GM18499 (cell line): Measurements from ENCODE around the gene CTSD.

Source experiments
- ATAC-seq: cut with Tn5 transposase; IDR thresholded peaks from one replicate; pipeline ENCODE4 v1.9.1; 2021; ENCODE audit warnings: moderate number of reproducible peaks; ENCODE audit not compliant: insufficient read depth, unreplicated experiment

CTSD gene

DNA sequence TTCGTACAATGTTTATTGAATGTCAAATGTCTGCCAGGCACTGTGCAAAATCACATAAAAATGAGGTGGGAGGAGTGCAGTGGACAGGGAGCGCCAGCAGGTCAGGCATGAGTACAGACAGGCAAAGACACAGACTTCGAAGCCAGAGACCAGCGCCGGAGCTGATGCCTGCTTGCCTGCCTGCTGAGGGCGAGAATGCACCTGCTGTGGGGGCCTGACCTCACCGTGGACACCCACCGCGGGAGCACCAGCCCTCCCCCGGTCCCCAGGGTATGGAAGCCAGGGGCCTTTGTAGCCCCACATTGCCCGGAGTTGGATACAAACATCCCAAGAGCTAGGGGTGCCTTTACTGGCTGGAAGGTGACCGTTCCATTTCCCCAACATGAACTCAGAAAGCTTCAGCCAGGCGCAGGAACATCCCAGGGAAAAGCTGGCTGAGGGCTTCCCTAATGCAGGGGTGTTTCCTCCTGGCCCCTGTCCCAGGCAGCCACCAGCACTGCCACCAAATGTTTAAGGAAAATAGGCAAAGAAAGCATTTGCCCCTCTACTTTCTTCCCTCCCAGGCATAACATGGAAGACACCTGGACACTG lies 31.2 kb downstream of the CTSD start:
- ATAC-seq, result no peak

DNA sequence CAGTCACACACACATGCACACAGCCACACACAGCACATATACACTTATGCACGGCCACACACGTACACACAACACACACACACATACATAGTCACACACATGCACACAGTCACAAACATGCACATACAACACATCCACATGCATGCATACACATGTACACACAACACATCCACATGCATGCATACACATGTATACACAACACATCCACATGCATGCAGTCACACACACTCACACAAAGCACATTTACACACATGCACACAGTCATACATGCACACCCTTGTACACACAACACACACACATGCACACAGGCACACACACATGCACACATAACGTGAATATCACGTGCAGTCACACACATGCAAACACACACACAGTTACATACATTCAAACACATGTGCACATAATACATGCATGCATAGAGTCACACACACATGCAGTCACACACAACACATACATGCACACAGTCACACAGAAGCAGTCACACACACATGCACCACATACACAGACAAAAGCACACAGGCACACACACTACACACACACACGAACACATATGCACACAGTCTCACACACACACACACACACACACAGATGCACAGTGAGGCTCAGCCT lies 32.2 kb downstream of the CTSD start:
- ATAC-seq, result no peak

DNA sequence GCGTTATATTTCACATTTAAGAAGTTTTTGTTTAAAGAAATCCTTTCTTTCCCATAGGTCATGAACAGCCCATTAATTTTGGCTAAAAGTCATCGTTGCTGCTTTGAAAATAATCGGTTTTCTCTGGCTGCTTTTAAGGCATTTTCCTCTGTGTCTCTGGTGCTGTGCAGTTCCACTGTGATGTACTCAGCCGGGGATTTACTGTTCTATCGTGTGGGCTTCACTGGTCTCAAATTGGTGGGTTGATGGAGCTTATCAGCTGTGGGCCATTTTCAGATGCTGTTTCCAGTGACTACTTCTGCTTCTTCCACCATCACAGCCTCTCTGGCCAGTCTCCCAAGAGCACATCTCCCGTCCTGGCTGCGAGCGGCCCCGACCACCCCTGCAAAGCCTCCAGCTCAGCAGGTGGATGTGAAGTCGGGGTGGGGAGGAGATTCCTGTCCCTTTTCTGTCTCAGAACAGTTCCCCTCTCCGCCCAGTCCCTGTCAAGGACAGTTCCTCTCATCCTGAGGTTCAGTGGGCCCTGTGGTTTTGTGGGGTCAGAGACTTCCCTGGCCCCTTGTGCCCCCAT lies 33.6 kb downstream of the CTSD start:
- ATAC-seq, result no peak

DNA sequence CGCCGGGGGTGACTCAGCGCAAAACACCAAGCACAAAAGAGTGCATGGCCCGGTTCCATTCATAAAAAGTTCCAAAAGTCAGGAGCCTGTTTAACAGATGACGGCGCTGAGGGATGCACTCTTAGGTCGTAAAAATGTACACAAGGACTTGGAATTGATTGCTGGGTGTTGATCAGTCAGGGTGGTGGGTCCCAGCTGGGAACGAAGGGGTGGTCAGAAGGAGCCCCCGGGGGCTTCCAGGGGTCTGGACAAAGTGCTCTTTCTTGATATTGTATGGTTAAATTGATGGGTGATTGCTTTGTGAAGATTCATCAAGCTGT lies 34.1 kb downstream of the CTSD start:
- ATAC-seq, result no peak

DNA sequence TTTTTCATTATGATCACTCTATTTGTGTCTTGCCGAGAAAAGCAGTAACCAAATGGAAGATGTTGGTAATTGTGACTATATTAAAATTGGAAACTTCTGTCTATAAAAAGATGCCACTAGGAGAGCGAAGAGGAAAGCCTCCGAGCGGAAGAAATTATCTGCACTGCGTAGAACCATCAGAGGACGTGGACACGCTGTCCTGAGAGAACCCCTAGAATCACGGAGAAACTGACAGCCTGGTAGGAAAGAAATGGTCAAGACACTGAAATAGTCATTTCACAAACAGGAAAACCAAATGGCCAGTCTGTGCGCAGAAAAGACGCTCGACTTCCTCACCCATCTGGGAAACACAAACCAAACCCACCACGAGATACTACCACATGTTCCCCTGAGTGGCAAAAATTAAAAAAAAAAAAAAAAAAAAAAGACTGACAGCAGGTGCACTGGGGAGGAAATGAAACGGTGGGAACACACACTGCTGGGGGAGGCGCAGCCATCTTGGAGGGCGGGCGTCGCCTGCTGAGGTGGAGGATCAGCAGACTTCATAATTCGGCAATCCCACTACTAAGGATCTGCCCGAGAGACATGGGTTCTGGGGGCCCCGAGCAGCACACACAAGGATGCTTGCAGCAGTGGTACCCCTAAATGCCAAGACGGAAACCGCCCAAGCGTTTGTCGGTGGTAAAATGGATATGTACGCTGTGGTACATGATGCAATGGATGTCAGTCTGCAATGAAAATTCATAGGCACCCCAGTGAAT lies 34.6 kb downstream of the CTSD start:
- ATAC-seq, result no peak

DNA sequence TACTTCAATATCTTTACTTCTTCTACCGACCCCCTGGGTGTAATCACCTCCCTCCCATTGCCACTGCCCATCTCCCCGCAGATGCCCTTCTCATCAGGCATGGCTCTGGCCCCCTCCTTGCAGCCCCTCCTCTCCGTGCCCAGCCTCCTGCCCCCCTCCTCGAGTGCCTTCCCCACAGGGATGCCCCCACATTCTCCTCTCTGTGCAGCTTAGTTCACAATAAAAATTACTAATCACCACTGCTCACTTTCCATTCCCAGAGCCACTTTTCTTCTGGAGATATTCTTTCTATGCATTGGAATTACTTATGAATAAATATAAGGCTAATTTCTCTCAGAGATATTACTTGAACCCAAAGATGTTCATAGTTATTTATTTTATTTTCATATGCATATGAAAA lies 35.4 kb downstream of the CTSD start:
- ATAC-seq, result no peak

DNA sequence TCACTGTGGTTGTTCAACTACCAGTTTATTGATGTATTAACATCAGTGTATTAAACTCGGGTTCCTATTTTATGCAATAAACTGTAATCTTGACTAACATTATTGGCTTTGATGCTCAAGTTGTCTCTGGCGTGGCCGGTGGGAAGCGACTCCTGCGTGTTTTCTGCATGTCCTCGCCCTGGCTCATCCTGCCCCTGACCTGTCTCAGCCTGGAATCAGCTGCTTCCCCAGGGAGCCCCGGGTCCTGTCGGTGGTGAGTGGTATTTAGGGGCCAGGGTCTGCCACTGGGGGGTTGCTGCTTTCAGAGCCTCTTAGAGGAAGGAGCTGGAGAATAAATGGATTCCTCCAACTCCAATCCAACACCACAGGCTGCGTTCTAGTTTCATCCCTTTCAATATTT lies 35.9 kb downstream of the CTSD start:
- ATAC-seq, result no peak

DNA sequence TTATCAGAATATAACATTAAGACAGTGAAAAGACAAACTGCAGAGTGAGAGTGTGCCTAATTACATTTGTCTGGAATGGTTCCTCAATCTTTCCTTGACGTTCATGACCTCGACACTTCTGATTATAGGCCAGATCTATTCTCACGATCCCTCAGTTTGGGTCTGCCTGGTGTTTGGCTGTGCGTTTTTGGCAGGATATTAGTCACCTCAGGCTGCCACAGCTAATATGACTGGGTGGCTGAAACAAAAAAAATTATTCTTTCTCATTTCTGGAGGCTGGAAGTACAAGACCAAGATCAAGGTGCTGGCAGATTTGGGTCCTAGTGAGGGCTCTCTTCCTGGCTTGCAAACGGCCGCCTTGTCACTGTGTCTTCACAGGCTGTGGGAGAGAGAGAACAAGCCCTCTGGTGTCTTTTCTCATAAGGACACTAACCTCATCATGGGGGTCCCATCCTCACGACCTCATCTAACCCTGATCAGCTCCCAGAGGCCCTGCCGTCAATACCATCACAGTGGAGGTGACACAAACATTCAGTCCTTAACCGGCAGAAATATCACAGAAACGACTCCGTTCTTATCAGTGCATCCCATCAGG lies 36.5 kb downstream of the CTSD start:
- ATAC-seq, result no peak

DNA sequence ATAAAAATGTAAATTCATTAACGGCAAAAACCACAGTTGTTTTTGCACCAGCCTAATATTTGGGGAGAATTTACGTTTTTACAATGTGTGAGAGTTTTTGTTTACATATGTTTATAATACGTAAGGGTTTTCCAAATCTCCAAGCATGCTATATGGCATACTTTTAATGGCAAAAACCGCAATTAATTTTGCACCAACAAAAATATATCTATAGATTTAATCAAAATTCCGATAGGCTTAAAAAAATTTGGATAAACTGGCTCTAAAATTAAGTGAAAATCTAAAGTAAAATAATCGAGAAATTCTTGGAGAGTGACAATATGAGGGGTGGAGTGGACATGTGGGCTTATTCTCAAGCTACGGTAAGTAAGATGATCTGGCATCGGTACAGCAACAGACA lies 43.9 kb downstream of the CTSD start:
- ATAC-seq, result no peak

DNA sequence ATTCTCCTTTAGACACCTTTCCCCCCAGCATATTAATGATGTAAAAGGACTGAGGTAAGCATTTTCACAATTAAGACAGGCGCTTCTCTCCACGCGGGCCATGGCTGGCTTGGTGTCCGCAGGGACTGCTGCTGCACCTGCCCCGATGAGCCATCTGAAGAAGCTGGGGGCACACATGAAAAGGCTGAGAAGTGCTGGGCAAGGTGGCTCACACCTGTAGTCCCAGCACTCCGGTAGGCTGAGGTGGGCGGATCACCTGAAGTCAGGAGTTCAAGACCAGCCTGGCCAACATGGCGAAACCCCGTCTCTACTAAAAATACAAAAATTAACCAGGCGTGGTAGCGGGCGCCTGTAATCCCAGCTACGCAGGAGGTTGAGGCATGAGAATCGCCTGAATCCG lies 45.4 kb downstream of the CTSD start:
- no peak for ATAC-seq

DNA sequence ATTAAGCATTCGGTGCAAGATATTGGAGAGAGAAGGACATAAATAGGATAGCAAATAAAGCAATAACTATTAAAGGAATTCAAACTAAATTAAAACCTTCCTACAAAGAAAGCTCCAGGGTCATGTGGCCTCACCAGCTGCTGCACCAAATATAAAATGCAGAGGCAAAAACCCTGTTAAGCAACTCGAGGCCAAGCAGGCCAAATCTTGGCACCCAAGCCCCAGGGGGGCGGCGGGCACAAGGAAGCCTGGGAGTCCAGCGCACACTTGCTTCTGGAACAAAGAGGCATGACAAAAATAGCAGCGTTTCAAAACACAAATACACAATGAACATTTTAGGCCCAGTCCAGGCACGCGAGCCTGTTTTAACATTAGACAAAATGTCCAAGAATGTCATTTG lies 46.0 kb downstream of the CTSD start:
- ATAC-seq, result no peak

DNA sequence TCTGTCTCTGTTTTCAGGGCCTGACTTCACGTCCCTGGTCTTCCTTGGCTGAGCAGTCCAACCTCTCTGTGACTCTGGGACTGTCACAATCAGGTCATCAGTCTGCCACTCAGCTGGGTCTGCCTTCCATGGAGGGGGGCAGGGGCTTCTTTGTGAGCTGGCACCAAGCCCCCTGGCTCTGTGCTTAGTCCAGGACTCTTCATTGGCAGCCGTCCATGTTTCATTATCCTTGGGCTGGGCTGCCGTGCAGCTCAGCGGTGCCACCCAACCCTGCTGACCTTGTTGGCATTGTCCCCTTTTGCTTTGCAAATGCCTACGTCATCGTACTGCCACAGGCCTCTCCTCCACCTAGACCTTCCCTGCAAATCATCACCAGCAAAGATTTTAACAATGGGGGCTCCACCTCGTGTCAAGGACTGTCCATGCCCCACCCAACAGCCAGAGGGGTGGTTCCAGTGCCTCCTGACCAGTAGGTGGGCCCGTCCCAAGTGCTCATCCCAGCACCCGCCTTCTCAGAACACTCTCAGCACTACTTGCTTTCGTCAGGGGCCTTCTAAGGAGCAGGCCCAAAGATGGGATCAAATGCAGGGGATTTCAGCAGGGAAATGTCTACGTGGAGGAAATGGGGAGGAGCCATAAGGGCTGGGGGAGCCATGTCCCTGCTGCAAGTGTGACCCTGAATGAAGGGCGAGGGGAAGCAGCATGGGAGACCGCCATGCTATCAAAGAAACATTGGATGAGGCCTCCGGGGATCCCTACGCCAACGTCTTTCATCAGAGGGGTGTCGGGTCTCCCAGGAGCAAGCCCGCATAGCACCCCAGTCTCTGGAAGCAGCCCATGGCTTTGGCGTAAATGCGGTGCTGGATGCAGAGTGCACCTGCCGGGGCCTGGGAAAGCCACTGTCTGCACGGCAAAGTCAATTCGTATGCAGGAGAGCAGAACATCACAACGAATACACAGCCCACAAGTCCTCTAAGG lies 48.5 kb downstream of the CTSD start:
- ATAC-seq, result no peak

DNA sequence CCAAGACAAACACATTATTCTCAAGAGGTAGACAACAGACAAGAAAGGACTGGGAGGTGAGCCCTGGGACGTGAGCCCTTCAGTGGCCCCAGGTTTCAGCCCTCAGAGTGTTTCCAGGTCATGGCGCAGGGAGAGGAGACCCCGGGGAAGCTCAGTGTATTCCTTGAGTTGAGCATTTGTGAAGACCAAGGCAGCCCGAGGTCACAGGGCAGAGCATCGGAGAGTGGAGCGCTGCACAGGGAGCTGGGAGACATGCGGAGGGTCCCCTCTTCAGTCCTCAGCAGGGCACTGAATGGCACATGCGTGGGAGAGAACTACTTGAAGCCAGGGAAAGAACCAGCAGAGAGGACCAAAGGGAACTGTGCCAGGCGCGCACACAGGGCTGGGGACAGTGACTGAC lies 55.0 kb downstream of the CTSD start:
- ATAC-seq, result no peak

DNA sequence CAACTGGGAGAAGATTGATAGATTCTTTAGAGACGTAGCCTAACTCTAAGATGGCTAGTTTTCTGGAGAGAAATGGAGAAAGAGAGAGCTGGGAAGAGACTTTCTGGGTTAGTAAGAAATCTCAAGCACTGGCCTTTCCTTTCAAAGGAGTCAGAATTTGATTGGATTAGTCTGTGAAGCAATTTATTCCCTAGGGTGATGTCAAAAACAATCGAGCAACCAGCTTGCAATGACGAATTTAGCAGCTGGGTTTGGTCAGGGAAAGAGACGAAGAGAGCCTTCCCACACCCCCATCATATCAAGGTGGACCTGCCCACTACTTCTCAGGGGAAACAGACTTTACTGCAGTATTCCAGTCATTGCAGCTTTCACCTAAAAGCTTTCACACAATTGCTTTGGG lies 56.0 kb downstream of the CTSD start:
- ATAC-seq, result no peak

DNA sequence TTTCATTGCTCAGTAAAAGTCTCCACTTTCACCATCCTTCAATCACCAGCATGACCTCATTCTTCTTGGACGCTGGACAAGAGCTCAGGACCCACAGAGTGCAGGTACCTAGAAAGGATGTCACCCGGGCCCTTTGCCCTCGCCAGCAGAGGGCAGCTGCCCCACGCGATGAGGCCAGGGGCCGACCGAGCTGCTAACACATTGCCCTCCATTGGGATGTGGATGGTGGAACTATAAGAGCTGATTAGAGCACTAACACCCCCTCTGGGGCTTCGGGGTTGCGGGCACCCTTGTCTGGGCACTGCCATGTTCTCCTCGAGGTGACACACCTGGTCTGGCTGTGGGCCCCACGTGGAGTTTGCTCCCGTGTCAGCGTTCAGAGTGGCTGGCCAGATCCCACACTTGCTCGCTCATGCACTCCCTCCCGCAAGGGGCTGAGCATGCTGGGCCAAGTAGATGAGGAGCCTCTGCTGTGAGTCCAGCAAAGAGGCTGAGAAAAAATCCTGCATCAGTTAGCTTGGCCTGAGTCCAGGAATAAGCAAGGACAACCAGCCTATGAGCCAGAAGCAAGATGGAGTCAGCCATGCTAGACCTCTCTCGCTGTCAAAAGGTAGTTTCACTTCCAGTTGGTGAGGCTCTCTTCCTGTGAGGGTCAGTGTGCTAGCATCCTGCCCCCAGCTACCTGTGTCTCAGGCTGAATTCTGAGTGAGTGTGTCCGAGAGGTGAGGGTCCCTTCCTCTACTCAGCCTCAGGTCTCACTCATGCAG lies 56.9 kb downstream of the CTSD start:
- ATAC-seq, result no peak

DNA sequence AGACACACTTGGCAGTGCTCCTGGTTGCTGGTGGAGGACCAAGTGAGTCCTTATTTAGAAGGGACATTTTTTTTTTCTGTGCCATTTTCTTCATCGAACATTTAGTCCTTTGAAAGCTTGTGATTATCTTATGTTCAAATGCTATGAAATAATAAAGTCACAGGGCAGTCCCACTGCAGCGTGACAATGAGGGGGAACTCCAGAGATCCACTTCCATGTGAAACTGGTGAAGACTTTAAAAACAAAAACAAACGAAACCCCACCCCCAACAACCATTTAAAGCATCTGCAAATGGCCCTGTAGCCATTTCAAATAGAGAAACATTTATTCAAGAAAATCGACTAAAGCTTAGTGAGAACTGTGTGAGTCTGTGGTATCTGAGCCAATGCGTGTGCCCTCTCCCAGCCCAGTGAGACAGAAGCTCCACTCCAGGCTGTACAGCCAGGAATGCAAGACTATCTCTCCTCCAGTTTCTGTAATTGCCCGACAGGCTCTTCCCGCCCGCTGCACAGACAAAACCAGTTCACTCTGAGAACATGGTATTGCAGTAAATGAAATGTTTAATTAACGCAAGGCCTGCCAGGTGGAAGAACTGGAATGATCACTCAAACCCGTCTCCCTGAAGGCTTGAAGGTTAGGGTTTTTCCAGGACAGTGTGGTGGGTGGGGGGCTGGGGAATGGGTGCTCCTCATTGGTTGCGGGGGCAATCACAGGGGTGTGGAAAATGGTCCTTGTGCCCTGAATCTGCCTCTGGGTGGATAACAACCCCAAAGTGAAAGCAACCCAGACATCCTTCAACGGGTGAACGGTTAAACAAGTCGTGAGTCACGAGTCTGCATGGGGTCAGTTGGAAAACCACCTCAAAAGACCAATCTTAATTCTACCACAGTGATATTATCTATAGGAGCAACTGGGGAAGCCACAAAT lies 58.3 kb downstream of the CTSD start:
- ATAC-seq, result no peak

DNA sequence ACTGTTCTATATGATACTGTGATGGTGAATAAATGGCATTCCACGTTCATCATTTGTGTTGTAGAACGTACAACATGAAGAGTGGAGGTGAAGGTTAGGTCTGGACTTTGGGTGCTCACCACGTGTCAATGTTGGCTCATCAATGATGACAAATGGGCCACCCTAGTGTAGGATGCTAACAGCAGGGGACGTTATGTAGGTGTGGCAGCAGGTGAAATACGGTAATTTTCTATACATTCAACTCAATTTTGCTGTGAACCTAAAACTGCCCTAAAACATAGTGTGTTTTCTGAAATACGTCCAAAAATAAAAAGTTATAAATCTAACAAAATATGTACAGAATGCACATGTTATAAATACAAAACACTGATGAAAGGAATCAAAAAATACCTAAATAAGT lies 60.6 kb downstream of the CTSD start:
- no peak for ATAC-seq
